HG02973 (cell line): Measurements from ENCODE around the gene PLA2G2E.

Experiments
- ATAC-seq: cut with Tn5 transposase; IDR thresholded peaks from one replicate; pipeline ENCODE4 v1.9.1; 2021; ENCODE audit warnings: moderate library complexity; ENCODE audit not compliant: unreplicated experiment

PLA2G2E gene, protein sequence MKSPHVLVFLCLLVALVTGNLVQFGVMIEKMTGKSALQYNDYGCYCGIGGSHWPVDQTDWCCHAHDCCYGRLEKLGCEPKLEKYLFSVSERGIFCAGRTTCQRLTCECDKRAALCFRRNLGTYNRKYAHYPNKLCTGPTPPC

GRCh38 chr1:19923137-19923952, at the start of gene PLA2G2E:
TSS of gene PLA2G2E (minus strand) at chr1:19923617. CDS start at chr1:19923559, 58 bp downstream.
- ATAC-seq, result no peak

DNA sequence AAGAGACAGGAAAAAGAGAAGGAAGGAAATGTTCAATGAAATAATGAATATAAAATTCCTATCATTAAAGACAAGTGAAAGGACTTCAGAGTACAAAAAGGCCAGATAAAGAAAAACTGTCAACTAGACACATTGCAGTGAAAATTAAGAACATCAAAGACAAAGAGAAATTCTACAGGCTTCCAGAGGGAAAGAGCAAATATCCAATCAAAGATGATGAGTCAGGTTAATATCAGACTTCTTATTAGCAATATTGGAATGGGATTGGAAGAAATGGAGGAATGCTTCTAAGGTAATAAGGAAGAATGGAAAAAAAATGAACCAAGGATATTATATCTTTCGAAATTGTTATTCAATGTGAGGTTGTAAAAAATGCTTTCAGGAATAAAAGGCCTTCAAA, 48.2 kb upstream of the PLA2G2E start:
- ATAC-seq, result no peak

- ATAC-seq, result no peak
These were observed 46.7 kb upstream of the PLA2G2E start for GRCh38 chr1:19969898-19970660.

DNA sequence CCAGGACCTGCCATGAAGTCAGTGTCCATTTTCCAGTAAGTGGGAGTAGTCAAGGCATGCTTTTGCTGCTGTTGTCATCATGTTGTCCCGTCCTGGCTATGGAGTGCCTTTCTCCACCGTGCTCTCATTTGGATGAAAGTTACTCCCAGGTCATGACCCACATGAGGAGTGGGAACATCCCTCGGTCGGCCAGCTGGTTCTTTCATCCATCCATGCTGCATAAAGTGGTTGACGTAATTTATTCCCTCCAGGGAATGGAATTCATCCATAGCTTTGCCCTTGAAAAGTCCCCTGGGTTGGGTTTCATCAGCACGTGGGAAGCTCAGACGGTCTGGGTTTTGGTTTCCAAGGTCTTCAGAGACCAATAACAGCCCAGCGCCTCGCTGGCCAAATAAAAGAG, 44.4 kb upstream of the PLA2G2E start:
- no peak for ATAC-seq

DNA sequence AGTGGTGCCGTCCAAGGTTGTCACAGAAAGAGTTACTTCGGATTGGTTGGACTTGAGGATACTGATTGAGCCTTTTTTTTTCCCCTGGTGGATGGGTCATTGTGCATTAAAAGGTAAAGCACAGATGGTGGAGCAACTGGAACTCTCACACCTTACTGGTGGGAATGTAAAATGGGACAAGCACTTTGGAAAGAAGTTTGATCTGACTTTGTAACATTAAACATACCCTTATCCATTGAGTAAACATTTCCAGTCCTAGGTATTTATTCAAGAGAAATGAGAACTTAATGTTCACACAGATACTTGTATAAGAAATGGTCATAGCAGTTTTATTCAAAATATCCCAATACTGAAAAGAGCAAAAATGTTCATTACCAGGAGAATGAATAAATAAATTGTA, 41.1 kb upstream of the PLA2G2E start:
- ATAC-seq, result no peak

DNA sequence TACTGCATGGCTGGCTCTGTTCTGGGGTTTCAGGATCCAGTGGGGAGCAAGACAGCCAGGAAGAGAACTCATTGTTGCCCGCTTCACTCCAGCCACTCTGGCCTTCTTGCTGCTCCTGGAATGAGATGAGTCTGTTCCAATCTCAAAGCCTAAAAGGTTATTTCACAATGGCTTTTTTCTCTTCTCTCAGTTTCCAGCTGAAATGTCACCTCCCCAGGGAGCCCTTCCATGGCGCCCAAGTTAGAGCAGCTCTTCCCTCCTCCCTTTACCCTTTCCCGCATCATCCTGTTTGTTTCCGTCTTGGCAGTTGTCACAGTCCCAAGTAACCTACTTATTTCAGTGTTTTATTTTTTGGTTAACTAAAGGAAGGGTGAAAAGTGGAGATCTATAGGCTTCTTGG, 40.2 kb upstream of the PLA2G2E start:
- no peak for ATAC-seq

DNA sequence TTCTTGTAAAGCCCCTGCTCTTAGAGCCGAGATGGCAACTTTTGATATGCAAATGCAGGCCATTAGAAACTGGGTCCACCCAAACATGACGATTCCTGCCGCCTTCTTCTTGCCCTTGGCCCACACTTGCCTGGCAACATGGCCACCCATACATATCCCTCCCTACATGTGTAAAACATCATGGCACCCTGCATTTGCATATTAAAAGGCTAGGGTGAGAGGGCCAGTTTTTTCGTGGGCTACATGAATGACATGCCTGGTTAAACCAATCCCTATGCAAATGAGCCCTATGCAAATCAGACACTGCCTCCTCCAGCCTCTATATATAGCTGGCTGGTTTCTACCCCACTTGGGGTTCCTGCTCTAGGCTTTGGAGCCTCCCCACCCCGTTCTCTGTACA, 37.2 kb upstream of the PLA2G2E start:
- no peak for ATAC-seq

- ATAC-seq, result no peak
These were observed 34.4 kb upstream of the PLA2G2E start for GRCh38 chr1:19957779-19958178.

DNA sequence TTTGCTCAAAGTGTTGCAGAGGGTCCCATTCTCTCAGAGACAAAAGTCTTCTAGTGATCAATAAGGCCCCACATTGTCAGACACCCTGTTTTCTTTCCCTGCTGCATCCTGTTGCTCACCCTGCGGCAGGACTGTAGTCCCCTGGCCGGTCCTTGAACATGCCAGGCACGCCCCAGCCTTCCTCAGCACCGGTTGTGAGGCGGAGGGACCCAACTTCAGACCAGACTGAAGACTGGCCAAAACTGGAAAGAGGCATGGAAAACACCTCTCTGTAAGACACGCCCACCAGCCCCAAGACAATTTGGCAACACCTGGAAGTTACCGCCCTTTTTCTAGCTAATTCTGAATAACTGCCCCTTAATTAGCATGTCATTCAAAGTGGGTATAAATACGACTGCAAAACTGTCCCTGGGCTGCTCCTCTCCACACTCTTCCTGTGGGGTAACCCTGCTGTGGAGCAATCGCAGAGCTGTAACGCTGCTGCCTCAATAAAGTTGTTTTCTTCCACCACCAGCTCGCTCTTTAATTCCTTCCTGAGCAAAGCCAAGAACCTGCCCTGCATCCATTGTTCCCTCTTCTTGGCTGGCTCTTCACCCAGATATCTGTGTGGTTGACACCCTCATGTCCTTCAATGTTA, 32.2 kb upstream of the PLA2G2E start:
- no peak for ATAC-seq

DNA sequence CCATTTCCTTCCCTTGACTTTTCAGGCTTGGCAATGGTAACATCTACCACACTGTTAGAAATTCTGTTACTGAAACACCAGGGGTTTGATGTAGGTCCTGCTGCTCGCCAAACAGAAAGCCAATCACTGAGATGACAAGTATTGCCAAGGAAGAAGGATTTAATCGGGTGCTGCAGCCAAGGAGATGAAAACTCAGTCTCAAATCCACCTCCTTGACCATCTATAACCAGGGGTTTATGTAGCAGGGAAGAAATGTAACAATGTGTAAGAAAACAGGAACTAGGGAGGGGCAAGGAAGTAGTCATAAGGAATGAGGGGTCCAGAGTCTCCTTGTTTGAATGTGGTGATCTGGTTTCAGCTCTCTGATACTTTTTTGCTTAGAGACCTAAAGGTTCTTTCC, 30.6 kb upstream of the PLA2G2E start:
- no peak for ATAC-seq

- no peak for ATAC-seq
These were observed 25.6 kb upstream of the PLA2G2E start for GRCh38 chr1:19949016-19949415.

DNA sequence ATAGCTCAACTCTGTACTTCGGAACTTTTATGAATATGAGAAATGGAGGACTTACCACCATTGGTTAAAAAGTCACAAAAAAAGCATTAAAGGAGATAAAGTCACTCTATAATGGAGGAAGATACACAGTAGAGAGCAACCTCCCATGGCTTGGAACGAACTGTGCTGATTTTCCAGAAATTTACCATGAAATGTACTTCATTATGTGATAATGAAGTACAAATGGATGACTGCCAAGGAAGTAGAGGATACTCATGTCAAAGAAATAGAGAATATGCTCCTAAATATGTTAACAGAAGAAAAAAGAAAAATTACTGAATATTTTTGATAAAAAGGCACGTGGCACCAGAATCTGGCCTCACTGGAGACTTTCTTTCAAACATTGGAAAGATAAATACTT, 23.6 kb upstream of the PLA2G2E start:
- no peak for ATAC-seq

GRCh38 chr1:19946331-19946751, 22.9 kb upstream of the PLA2G2E start:
- no peak for ATAC-seq

DNA sequence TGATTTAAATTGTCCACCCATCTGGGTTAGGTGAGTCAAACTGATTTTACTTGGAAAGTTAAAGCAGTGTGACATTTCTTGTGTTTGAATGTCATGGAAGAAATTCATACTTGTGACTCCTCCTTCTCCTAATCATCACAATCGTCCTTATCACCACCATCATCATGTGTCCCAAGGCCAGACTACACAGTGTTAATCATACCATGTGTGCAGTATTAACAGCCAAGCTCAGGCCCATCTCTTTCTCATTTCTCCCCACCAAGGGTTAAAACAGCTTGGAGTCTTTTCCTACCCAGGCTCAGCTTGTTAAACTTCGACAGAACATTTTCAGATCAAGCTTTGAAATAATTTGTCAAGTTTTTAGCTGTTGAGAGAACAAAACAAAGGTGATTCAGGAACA, 22.5 kb upstream of the PLA2G2E start:
- no peak for ATAC-seq

DNA sequence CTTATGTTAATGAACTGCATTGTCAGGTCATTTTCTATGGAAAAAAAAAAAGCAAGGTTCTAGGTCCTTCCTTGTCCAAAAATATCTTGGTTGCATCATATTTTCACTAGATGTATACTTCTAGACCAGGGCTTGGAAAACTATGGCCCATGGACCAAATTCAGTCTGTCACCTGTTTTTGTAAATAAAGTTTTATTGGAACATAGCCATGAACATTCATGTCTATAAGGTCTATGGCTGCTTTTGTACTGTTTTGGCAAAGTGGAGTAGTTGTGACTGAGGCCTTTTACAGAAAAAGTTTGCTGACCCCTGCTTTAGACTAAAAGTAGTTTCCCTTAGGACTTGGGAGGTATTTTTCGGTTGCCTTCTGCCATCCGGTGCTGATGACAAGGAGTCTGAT, 19.2 kb upstream of the PLA2G2E start:
- ATAC-seq, result no peak

- no peak for ATAC-seq
These were observed 18.7 kb upstream of the PLA2G2E start for GRCh38 chr1:19942088-19942487.

- no peak for ATAC-seq
These were observed 17.8 kb upstream of the PLA2G2E start for GRCh38 chr1:19941206-19941568.

- no peak for ATAC-seq
These were observed 17.2 kb upstream of the PLA2G2E start for GRCh38 chr1:19940486-19941205.

GRCh38 chr1:19938472-19938871, 15.1 kb upstream of the PLA2G2E start:
- ATAC-seq, result no peak

DNA sequence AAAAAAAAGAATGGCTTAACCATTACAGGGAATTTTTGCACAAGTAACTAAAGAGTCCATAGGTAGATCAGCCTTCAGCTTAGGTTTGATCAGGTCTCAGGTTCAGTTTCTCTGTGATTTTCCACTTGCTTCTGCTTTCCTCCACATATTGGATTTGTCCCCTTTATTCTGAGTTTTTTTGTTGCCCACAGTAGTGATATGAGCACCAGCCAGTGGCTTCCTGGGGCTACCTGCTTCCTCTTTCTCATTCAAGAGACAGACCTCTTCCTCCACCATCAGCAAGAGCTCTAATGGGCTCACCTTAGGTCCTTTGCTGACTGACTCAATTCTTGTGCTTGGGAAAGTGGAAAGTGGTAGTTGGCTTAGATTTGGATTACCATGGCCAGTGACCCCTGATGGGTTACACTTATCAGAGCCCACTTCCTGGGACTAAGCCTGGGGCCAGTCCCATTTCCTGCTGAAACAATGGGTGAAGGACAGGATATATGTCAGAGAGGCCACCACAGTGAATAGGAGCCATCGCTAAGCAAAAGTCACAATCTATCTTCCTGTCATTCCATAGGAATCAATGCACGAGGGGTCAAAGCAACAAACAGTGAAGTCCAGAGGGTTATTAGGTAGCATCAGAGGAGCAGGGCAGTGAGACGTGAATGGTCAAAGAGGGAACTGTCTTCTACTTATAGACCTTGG, 12.8 kb upstream of the PLA2G2E start:
- ATAC-seq, result no peak
